SK-N-SH treated with all-trans-retinoic acid at 6 μM for 48 hours (cell line): Measurements from ENCODE around the gene KLHL29.

Experiments used
- ATAC-seq: fragments of 200-7000 bp; cut with Tn5 transposase; 3 replicates; pipeline ENCODE4 v1.9.1; 2020; ENCODE audit warnings: mild to moderate bottlenecking, moderate library complexity
- BACH2 ChIP-seq: fragments of 250-450 bp; sonication (Bioruptor Pico); IDR thresholded peaks from 2 replicates; pipeline ENCODE4 v1.9.0; 2021; ENCODE audit warnings: mild to moderate bottlenecking, borderline replicate concordance
- CREB5 ChIP-seq: fragments of 250-450 bp; sonication (Bioruptor Pico); IDR thresholded peaks from 2 replicates; pipeline ENCODE4 v1.5.1; 2020; ENCODE audit warnings: low read depth, mild to moderate bottlenecking, moderate library complexity
- CSDC2 ChIP-seq: fragments of 250-450 bp; sonication (Bioruptor Pico); IDR thresholded peaks from 2 replicates; pipeline ENCODE4 v1.5.0; 2020; ENCODE audit warnings: mild to moderate bottlenecking, moderate library complexity
- ESRRG ChIP-seq: fragments of 250-450 bp; sonication (Bioruptor Pico); IDR thresholded peaks from 2 replicates; pipeline ENCODE4 v1.6.1; 2021; ENCODE audit warnings: mild to moderate bottlenecking
- GLIS3 ChIP-seq: fragments of 250-450 bp; sonication (Bioruptor Pico); IDR thresholded peaks from 2 replicates; pipeline ENCODE4 v1.5.0; 2020; ENCODE audit warnings: mild to moderate bottlenecking, moderate library complexity
- ISL1 ChIP-seq: fragments of 250-450 bp; sonication (Bioruptor Pico); IDR thresholded peaks from 2 replicates; pipeline ENCODE4 v2.1.2; 2022; ENCODE audit warnings: mild to moderate bottlenecking, moderate library complexity
- OSR1 ChIP-seq: fragments of 250-450 bp; sonication (Bioruptor Pico); IDR thresholded peaks from 2 replicates; pipeline ENCODE4 v1.8.0; 2022; ENCODE audit warnings: moderate library complexity, mild to moderate bottlenecking, inconsistent platforms
- PPARA ChIP-seq: fragments of 250-450 bp; sonication (Bioruptor Pico); IDR thresholded peaks from 2 replicates; pipeline ENCODE4 v1.5.0; 2020; ENCODE audit warnings: mild to moderate bottlenecking, borderline replicate concordance
- RARB ChIP-seq: fragments of 250-450 bp; sonication (Bioruptor Pico); IDR thresholded peaks from 2 replicates; pipeline ENCODE4 v1.8.0; 2021; ENCODE audit warnings: mild to moderate bottlenecking, moderate library complexity
- SNAI2 ChIP-seq: fragments of 250-450 bp; sonication (Bioruptor Pico); IDR thresholded peaks from 2 replicates; pipeline ENCODE4 v1.5.0; 2020; ENCODE audit warnings: mild to moderate bottlenecking, moderate library complexity
- TCF4 ChIP-seq: fragments of 250-450 bp; sonication (Bioruptor Pico); IDR thresholded peaks from 2 replicates; pipeline ENCODE4 v1.8.0; 2021; ENCODE audit warnings: mild to moderate bottlenecking, moderate library complexity, borderline replicate concordance
- TSHZ2 ChIP-seq: fragments of 250-450 bp; sonication (Bioruptor Pico); IDR thresholded peaks from 2 replicates; pipeline ENCODE4 v1.5.0; 2020; ENCODE audit warnings: mild to moderate bottlenecking, moderate library complexity
- ZC3H10 ChIP-seq: fragments of 250-450 bp; sonication (Bioruptor Pico); IDR thresholded peaks from 2 replicates; pipeline ENCODE4 v1.5.1; 2021; ENCODE audit warnings: mild to moderate bottlenecking, moderate library complexity
- ZFP3 ChIP-seq: fragments of 250-450 bp; sonication (Bioruptor Pico); IDR thresholded peaks from 2 replicates; pipeline ENCODE4 v1.5.0; 2020; ENCODE audit warnings: mild to moderate bottlenecking, moderate library complexity
- ZFP30 ChIP-seq: fragments of 450-650 bp; formaldehyde crosslinking; IDR thresholded peaks from 2 replicates; pipeline ENCODE4 v1.5.0; 2022; ENCODE audit warnings: mild to moderate bottlenecking, moderate library complexity
- ZNF565 ChIP-seq: fragments of 450-650 bp; formaldehyde crosslinking; conservative IDR thresholded peaks from 2 replicates; pipeline ENCODE4 v1.5.0; 2020; ENCODE audit warnings: low read depth, mild to moderate bottlenecking, moderate library complexity
- ZNF70 ChIP-seq: fragments of 450-650 bp; formaldehyde crosslinking; IDR thresholded peaks from 2 replicates; pipeline ENCODE4 v1.5.0; 2020; ENCODE audit warnings: mild to moderate bottlenecking, moderate library complexity
- ZNF8 ChIP-seq: fragments of 450-650 bp; formaldehyde crosslinking; IDR thresholded peaks from 2 replicates; pipeline ENCODE4 v1.5.0; 2020; ENCODE audit warnings: mild to moderate bottlenecking, moderate library complexity

KLHL29 gene

GRCh38 chr2:23745726-23746105 is 360.7 kb downstream of the KLHL29 start:
- TF ChIP-seq ZNF565 (CRISPR knock-in tag) (0 out of 2 replicates have a peak, but pooled peaks have one; percentile 8), TSHZ2 (CRISPR knock-in tag) (peak; percentile 91), TCF4 (CRISPR knock-in tag) (peak; percentile 97), GLIS3 (CRISPR knock-in tag) (0 out of 2 replicates have a peak, but pooled peaks have one; percentile 22), ISL1 (no peak), SNAI2 (CRISPR knock-in tag) (peak; percentile 94), RARB (no peak), BACH2 (CRISPR knock-in tag) (no peak)
- peak; percentile 72 for ATAC-seq

- TF ChIP-seq ISL1 (peak; percentile 85), BACH2 (CRISPR knock-in tag) (no peak)
- TF ChIP-seq, all 23 proteins: peak for 1
- ATAC-seq = no peak
Observed at GRCh38 chr2:23746141-23746863, 361.3 kb downstream of the KLHL29 start.

GRCh38 chr2:23751747-23752265 is 366.8 kb downstream of the KLHL29 start:
- no peak for ATAC-seq
- TF ChIP-seq TCF4 (CRISPR knock-in tag) (no peak), TSHZ2 (CRISPR knock-in tag) (no peak), ISL1 (no peak), ESRRG (CRISPR knock-in tag) (no peak), OSR1 (CRISPR knock-in tag) (no peak), CSDC2 (no peak), ZNF565 (CRISPR knock-in tag) (no peak), CREB5 (CRISPR knock-in tag) (no peak), ZNF70 (no peak), ZFP30 (CRISPR knock-in tag) (no peak), RARB (no peak), ZFP3 (CRISPR knock-in tag) (no peak), PPARA (no peak)

- TF ChIP-seq TSHZ2 (CRISPR knock-in tag) = 0 out of 2 replicates have a peak, but pooled peaks have one; percentile 14
- TF ChIP-seq ZC3H10 (CRISPR knock-in tag) = no peak
- no peak for TF ChIP-seq ZNF8 (CRISPR knock-in tag)
- no peak for TF ChIP-seq GLIS3 (CRISPR knock-in tag)
- no peak for ATAC-seq
Observed at GRCh38 chr2:23753291-23754010, 368.5 kb downstream of the KLHL29 start.
